Stomach (tissue), 4 donors: Measurements from ENCODE around the gene DPYSL5.

ENCODE experiments used
- EP300 ChIP-seq: sonication (generic); formaldehyde crosslinking; IDR thresholded peaks from one replicate; pipeline ENCODE4 v1.6.1; 2017; ENCODE audit warnings: antibody characterized with exemption
- POLR2A ChIP-seq, 4 donors: fragments of 450-650 bp; IDR thresholded peaks; one replicate each; pipeline ENCODE4 v1.6.1; 2016; ENCODE audit warnings: antibody characterized with exemption in 4 of 4, control low read depth in 2 of 4, mild to moderate bottlenecking in 1 of 4, moderate library complexity in 1 of 4
- POLR2AphosphoS5 ChIP-seq, 3 donors: sonication (generic); formaldehyde crosslinking; IDR thresholded peaks; one replicate each; pipeline ENCODE4 v1.6.1; 2016; ENCODE audit warnings: antibody characterized with exemption in 3 of 3
- TF ChIP-seq, protein P1 (sequence below), 7 experiments: fragments of 450-650 bp in 4 of 7; fragments of 200-600 bp in 3 of 7; sonication (generic) in 3 of 7; IDR thresholded peaks; one replicate each; pipeline ENCODE4 v1.5.1; 2016 to 2019; ENCODE audit warnings: antibody characterized with exemption in 7 of 7, control low read depth in 2 of 7, mild to moderate bottlenecking in 1 of 7

DNA sequence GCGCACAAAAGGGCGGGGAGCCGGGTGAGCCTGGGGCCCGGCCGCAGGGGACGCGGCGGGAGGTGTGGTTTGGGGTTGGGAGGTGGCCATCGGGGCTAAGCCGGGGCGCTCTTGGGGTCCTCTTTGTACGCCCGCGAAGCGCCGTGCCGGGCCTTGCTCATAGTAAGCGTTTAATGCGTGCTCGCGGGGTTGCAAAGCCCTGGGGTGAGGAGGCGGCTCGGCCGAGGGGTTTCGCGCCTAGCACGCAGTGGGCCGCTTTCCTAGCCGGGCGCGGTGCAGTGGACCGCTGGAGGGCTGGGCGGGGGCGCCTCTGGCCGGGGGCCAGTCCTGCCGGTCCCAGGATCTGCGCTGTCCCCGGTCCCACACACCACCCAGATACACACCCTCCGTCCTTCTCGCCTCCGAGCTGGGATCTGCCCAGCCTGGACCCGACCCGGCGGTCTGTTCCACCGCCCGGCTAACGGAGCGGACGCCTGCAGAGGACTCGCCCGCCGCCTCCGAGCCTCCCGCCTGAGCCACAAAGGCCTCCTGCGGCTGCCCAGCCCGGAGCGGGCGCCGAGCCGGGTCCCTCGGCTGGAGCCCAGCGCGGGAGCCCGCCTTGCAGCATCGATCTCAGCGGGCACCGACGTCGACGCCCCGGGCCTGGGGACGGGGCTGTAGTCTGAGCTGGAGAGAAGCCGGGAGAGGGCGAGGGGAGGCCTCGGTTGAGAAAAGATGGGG lies 564 bp downstream of the DPYSL5 start:
- TF ChIP-seq, protein P1, sequence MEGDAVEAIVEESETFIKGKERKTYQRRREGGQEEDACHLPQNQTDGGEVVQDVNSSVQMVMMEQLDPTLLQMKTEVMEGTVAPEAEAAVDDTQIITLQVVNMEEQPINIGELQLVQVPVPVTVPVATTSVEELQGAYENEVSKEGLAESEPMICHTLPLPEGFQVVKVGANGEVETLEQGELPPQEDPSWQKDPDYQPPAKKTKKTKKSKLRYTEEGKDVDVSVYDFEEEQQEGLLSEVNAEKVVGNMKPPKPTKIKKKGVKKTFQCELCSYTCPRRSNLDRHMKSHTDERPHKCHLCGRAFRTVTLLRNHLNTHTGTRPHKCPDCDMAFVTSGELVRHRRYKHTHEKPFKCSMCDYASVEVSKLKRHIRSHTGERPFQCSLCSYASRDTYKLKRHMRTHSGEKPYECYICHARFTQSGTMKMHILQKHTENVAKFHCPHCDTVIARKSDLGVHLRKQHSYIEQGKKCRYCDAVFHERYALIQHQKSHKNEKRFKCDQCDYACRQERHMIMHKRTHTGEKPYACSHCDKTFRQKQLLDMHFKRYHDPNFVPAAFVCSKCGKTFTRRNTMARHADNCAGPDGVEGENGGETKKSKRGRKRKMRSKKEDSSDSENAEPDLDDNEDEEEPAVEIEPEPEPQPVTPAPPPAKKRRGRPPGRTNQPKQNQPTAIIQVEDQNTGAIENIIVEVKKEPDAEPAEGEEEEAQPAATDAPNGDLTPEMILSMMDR (IDR thresholded peaks at IDR 0.05): no peak
- no peak for TF ChIP-seq POLR2AphosphoS5 (IDR thresholded peaks at IDR 0.05)
- TF ChIP-seq EP300: no peak
- no peak for TF ChIP-seq POLR2A (IDR thresholded peaks at IDR 0.05)
